ENCODE measurements around the gene PPP1R14D.
A peak's percentile ranks its signal among the peaks of the same experiment; 100 is the strongest.

PPP1R14D gene

DNA sequence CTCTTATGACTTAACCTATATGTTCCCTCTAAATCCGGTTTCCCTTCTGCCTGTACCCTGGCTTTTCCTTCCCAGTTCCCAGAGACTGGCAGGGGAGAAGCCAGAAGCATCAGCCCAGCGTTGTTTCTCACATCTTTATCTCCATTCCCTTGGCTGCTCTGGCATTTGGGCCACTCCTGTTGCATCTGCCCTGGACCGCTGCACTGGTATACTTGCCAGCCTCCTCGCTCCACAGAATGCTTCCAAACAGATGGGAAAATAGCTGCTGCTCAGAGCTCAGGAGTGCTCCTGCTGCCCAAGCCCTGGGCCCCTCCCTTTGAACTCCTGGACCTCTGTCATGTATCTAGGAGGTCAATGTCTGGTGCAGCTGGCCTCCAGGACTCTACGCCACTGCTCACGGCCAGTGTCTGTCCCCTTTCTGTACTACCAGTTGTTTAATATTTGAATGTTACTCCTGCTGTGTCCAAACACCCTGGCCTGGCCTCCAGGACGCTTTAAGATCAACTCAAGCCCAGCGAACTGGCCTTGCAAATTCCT lies 22.1 kb upstream of the PPP1R14D start:
- no peak for DNase-seq

GRCh38 chr15:40847223-40847961 lies 18.9 kb upstream of the PPP1R14D start:
- peak; percentile 12 to 59 for DNase-seq

DNA sequence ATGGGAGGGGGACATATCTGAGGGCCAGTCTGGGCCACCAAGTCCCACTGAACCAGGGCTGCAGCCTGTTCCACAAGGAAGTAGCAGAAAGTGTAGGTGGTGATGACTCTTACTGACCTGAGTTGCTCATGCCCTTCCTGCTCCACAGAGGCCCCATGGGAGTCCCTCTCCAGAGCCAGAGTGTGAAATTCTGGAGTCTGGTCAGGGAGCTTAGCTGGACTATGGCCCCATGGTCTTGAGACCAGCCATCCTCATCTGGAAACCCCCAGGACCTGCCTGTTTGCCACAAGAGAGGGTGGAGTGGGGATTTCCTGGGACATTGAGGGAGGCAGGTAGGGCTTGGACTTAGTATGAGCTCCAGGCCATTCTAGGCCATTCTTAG lies 18.3 kb upstream of the PPP1R14D start:
- no peak for DNase-seq

DNA sequence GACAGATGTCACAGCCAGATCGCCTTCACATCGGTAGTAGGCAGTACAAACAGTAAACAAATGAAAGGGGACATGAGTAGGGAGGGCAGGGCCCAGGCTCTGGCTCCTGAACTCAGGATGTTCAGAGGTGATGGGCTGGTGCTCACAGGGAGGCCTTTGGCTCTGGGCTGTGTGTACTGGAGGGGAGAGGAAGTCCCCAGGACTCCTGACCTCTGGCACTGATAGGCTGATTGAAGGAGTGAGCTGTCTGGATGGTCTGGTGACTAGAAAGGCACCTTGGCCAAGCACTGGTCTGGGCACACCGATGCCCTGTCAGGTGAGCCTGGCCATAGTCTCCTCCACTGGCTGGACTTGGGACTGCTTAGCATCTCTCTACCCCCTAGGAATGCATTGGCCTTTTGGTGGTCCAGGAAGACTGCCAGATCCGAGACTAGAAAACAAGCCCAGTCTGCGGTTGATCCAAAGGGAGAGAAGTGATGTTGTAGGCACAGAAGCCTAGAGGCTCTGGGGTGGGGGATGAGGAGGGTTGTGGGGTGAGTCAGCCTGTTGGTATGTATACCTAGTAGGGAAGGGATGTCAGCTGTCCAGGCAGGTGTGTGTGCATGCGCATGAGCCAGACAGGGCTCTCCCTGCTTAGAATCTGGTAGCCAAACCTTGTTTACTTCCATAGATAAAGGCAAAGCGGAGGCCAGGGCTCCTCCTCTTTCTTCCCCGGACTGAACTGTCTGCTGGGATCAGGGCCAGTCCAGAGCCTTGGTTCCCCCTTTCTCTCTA lies 17.2 kb upstream of the PPP1R14D start:
- DNase-seq = no peak

GRCh38 chr15:40845036-40845435 lies 16.5 kb upstream of the PPP1R14D start:
- DNase-seq = no peak

DNA sequence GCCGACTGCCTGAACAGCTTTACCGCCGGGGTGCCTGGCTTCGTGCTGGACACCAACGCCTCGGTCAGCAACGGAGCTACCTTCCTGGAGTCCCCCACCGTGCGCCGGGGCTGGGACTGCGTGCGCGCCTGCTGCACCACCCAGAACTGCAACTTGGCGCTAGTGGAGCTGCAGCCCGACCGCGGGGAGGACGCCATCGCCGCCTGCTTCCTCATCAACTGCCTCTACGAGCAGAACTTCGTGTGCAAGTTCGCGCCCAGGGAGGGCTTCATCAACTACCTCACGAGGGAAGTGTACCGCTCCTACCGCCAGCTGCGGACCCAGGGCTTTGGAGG lies 16.2 kb upstream of the PPP1R14D start:
- DNase-seq = peak; percentile 19 to 27

DNA sequence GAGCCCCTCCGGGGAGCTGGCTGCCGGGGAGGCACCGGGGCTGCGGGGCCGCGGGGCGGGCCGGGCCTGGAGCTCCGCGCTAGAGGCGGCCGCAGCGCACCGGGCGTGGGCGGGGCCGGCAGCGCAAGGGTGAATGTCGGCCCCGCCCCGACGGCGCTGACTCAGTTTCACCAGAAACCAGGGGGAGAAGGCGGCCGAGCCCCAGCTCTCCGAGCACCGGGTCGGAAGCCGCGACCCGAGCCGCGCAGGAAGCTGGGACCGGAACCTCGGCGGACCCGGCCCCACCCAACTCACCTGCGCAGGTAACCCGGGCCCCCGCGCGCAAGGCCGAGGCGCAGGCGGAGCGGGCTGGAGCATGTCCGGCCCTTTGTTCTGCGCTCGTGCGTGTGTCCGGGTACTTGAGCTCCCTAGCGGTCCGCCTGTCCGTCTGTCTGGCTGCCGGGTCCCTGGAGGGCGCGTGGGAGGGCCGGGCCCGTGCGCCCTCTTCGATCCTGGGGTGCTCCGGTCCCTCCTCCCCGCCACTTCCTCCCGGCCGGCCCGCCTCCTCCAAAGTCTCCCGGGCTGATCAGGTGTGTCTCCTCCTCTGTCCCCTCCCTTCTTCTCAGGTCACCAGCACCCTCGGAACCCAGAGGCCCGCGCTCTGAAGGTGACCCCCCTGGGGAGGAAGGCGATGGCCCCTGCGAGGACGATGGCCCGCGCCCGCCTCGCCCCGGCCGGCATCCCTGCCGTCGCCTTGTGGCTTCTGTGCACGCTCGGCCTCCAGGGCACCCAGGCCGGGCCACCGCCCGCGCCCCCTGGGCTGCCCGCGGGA lies 15.6 kb upstream of the PPP1R14D start, which contains the start of gene SPINT1:
SPINT1 (plus strand) TSS at position 164 of the 811 bp plus-strand sequence; CDS start at position 671, 507 bp downstream.
- DNase-seq = peak; percentile 17 to 36

GRCh38 chr15:40843261-40843884 lies 14.9 kb upstream of the PPP1R14D start:
- DNase-seq = no peak

DNA sequence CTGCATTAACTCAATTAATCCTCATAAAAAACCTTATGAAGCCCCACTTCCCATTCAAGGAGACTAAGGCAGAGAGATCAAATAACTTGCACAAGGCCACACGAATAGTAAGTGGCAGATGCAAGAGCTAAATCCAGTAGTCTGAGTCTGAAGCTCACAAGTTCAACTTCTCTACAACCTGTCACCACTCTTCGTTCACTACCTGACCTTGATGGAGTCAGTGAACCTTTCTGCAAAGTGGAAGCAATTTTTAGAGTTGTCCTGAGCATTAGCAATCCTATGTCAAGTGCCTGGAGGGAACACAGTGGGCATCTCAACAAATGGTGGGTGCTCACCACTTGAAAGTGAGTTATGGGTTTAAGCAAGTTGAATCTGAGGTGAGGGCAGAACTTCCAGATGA lies 13.2 kb upstream of the PPP1R14D start:
- DNase-seq = no peak

DNA sequence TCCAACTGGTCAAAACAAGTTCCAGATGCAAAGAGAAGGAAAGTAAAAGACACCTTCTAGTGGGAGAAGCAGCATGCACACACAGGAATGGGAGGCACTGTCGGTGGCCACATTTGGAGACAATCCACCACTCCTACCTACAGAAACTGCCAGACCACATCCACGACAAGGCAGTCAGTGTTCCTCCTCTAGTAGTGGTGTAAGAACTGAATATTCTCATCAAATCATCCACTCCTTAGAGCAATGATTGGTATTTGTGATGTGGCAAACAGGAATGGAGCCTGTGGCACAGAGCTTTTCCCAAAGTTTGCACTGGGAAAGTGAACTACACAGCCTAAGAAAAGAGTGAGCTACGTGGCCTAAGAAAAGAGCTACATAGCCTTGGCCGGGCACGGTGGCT lies 10.2 kb upstream of the PPP1R14D start:
- DNase-seq = no peak

GRCh38 chr15:40836020-40836419 lies 7.5 kb upstream of the PPP1R14D start:
- no peak for DNase-seq

DNA sequence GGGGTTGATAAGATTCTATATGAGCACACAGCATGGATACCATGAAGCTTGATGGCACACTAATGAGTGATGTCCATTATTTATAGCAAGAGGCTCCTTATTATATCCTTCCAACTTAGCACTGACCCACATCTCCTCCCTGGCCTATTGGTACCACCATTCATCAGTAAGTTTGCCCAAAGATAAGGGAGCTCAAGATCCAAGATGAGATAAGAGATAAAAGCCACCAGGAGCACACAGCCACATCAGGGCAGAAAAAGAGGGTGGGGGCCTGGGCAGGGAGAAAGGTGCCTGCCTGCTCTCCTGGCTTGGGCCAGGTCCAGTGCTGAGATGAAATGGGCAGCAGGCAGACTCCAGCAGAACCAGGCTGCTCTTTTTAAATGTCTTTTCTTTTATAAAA lies 4.4 kb upstream of the PPP1R14D start:
- DNase-seq = no peak

GRCh38 chr15:40831861-40832260 lies 3.4 kb upstream of the PPP1R14D start:
- no peak for DNase-seq

DNA sequence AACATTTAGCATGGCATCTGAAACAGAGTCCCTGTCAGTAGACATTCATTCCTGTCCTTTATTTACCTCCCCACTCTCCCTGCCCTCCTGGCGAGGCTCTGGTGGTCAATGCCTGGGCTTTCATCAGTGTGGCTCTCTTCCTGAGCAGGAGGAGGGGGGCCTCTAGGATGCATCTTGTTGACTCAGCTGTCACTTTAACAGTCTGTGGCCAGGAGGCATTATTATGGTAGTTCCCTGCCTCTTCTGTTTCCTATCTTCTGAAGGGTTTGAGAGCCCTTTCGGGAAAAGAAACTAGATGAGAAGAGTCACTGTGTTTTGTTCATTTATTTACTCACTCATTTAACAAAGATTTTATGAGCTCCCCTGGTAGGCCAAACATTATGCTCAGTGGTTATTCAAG lies 2.4 kb upstream of the PPP1R14D start:
- DNase-seq = no peak

DNA sequence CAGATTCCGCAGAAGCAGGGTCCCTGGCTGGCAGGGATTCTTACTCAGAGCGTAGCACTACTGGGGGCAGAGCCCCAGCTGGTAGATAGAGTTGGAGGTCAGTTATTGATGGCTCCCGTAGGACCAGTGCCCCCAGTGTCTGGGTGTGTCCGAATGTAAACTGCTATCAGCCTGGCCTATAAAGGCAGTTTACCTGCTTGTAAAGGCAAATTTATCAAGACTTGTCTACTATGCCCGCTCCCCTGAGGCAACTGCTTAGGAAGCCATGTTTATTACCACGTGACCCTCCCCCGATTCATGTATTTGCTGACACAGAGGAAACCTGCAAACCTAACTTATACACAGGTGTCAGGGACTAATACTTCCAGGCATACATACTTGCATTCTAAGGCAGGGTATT lies 607 bp upstream of the PPP1R14D start:
- DNase-seq = no peak

- DNase-seq = no peak
Measured at GRCh38 chr15:40826423-40827075, 2.0 kb downstream of the PPP1R14D start.

DNA sequence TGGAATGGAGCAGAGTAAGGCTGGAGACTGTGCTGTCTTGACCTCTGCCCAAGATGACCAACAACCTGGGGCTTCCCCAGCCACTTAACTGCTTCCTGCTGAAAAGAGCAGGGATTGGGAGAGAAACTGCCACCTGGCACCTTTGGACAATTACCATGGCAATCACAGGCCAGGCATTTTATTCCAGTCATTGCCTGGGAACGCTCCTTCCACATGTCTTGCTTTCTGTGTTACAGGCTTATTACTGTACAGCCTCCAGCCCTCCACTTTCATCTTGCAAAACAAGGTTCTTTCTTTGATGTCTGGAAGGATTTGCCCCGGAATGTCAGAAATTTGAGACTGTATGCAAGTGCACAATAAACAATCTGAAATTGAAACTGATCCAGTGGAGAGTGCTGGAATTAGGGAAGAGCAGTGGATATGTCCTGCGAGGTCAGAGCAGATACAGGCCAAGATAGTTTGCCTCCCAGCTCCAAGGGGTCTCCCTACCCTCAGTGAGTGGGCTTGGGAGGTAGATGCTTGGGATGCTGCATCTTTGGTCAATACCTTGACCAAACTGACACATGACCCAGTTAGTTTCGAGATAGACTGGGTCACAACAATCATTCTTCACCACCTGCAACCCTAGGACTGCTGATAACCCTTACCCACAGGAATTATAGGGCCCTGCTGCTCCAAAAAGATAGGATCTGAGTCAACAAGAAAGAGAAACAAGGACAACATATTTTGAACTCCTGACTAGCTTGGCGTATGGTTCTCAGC lies 2.7 kb downstream of the PPP1R14D start:
- DNase-seq = no peak

DNA sequence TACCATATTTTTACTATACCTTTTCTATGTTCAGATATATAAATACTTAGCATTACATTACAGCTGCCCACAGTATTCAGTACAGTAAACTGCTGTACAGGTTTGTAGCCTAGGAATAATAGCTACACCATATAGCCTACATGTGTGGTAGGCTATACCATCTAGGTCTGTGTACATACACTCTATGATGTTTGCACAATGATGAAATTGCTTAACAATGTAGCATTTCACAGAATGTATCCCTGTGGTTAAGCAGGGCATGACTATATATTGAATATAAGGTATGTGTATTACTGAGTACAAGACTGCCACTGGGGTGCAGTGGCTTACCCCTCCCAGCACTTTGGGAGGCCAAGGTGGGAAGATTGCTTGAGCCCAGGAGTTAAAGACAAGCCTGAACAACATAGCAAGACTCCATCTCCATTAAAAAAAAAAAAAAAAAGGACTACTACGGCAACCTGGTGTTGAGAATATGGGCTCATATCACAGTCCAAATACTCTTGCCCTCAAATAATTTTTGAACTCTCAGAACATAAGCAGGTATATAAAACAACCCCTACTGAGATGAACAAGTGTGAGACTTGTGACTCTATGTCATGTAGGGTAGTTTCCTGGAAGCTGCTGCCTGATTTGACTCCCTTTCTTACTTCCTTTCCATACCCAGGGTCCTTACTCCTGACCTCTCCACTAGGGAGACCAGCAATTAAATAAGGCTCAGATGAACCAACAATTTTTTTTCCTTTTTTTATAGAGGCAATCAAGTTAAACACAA lies 4.8 kb downstream of the PPP1R14D start:
- no peak for DNase-seq

- no peak for DNase-seq
Measured at GRCh38 chr15:40821195-40821594, 7.3 kb downstream of the PPP1R14D start.

GRCh38 chr15:40819048-40819447 lies 9.5 kb downstream of the PPP1R14D start:
- no peak for DNase-seq

All from CD4-positive, alpha-beta T cell treated with Interferon alpha-2 for 1 hour (primary cell).